H9 (cell line): ENCODE data around the gene MICAL3. TPM values are rescaled to one million over a fixed set of nuclear protein-coding genes. Genes with fewer than 3 reads are reported as not detected.

ENCODE experiments used
- DNase-seq: peaks from one replicate; pipeline ENCODE4 v3.0.0-alpha.2; 2017
- H2AFZ ChIP-seq: one replicate; pipeline ENCODE4 v1.6.1; 2013; ENCODE audit warnings: mild to moderate bottlenecking, low read length, control low read depth, moderate library complexity
- H2AK5ac ChIP-seq: 2 replicates; pipeline ENCODE4 v1.6.1; 2013; ENCODE audit warnings: low read length, control low read depth, mixed read lengths; ENCODE audit not compliant: insufficient read length
- H2BK120ac ChIP-seq: one replicate; pipeline ENCODE4 v1.6.1; 2013; ENCODE audit warnings: low read depth, mild to moderate bottlenecking, low read length, control low read depth, inconsistent platforms; ENCODE audit not compliant: poor library complexity, severe bottlenecking
- H2BK12ac ChIP-seq: 2 replicates; pipeline ENCODE4 v1.6.1; 2013; ENCODE audit warnings: low read length, control low read depth, mixed read lengths, low read depth; ENCODE audit not compliant: insufficient read length
- H2BK15ac ChIP-seq: 2 replicates; pipeline ENCODE4 v1.6.1; 2013; ENCODE audit warnings: low read depth, low read length, control low read depth
- H2BK20ac ChIP-seq: one replicate; pipeline ENCODE4 v1.6.1; 2013; ENCODE audit warnings: low read depth, mild to moderate bottlenecking, low read length, control low read depth, inconsistent platforms; ENCODE audit not compliant: poor library complexity, severe bottlenecking
- H2BK5ac ChIP-seq: 2 replicates; pipeline ENCODE4 v1.6.1; 2013; ENCODE audit warnings: low read length, control low read depth, mixed read lengths; ENCODE audit not compliant: insufficient read length
- H3K14ac ChIP-seq: 2 replicates; pipeline ENCODE4 v1.6.1; 2013; ENCODE audit warnings: low read length, control low read depth; ENCODE audit not compliant: insufficient read depth
- H3K18ac ChIP-seq: 2 replicates; pipeline ENCODE4 v1.6.1; 2013; ENCODE audit warnings: low read depth, mild to moderate bottlenecking, mixed read lengths, low read length, control low read depth; ENCODE audit not compliant: insufficient read length
- H3K23ac ChIP-seq: 2 replicates; pipeline ENCODE4 v1.6.1; 2013; ENCODE audit warnings: low read length, control low read depth, mixed read lengths, low read depth; ENCODE audit not compliant: insufficient read length
- H3K23me2 ChIP-seq: 2 replicates; pipeline ENCODE4 v1.6.1; 2013; ENCODE audit warnings: low read depth, mild to moderate bottlenecking, mixed read lengths, low read length, control low read depth; ENCODE audit not compliant: insufficient read length, poor library complexity, severe bottlenecking
- H3K27ac ChIP-seq: 2 replicates; pipeline ENCODE4 v1.5.1; 2013; ENCODE audit warnings: low read length, control low read depth, mixed read lengths, low read depth; ENCODE audit not compliant: insufficient read length
- H3K27me3 ChIP-seq: 2 replicates; pipeline ENCODE4 v1.6.1; 2013; ENCODE audit warnings: low read length, control low read depth, inconsistent platforms; ENCODE audit not compliant: insufficient read depth
- H3K4ac ChIP-seq: 2 replicates; pipeline ENCODE4 v1.6.1; 2013; ENCODE audit warnings: low read depth, mild to moderate bottlenecking, control low read depth, inconsistent platforms, low read length, moderate library complexity
- H3K4me1 ChIP-seq: 2 replicates; pipeline ENCODE4 v1.6.1; 2013; ENCODE audit warnings: low read length, control low read depth, inconsistent platforms; ENCODE audit not compliant: insufficient read depth
- H3K4me2 ChIP-seq: 2 replicates; pipeline ENCODE4 v1.6.1; 2013; ENCODE audit warnings: low read length, control low read depth, mixed read lengths; ENCODE audit not compliant: insufficient read length, insufficient read depth
- H3K56ac ChIP-seq: 2 replicates; pipeline ENCODE4 v1.6.1; 2013; ENCODE audit warnings: low read depth, mild to moderate bottlenecking, mixed read lengths, low read length, control low read depth; ENCODE audit not compliant: insufficient read length
- H3K79me1 ChIP-seq: 2 replicates; pipeline ENCODE4 v1.6.1; 2013; ENCODE audit warnings: low read depth, mild to moderate bottlenecking, moderate library complexity, low read length, control low read depth, inconsistent platforms; ENCODE audit not compliant: insufficient read depth, poor library complexity, severe bottlenecking
- H3K79me2 ChIP-seq: 2 replicates; pipeline ENCODE4 v1.6.1; 2013; ENCODE audit warnings: low read length, control low read depth, inconsistent platforms; ENCODE audit not compliant: insufficient read depth
- H3K9ac ChIP-seq: 2 replicates; pipeline ENCODE4 v1.6.1; 2013; ENCODE audit warnings: low read length, control low read depth, mixed read lengths; ENCODE audit not compliant: insufficient read length; ENCODE audit errors: extremely low read depth
- H3K9me3 ChIP-seq: one replicate; pipeline ENCODE4 v1.6.1; 2013; ENCODE audit warnings: low read depth, low read length, inconsistent platforms; ENCODE audit not compliant: control insufficient read depth
- H3T11ph ChIP-seq: one replicate; pipeline ENCODE4 v1.6.1; 2013; ENCODE audit warnings: mild to moderate bottlenecking, low read length, control low read depth, inconsistent platforms
- H4K20me1 ChIP-seq: one replicate; pipeline ENCODE4 v1.6.1; 2013; ENCODE audit not compliant: control insufficient read depth, insufficient read length, insufficient read depth
- H4K5ac ChIP-seq: 2 replicates; pipeline ENCODE4 v1.6.1; 2013; ENCODE audit warnings: low read depth, mild to moderate bottlenecking, mixed read lengths, low read length, control low read depth; ENCODE audit not compliant: insufficient read length
- H4K8ac ChIP-seq: replicated peaks from 2 replicates; pipeline ENCODE4 v1.6.1; 2013; ENCODE audit warnings: low read length, control low read depth, mixed read lengths, low read depth; ENCODE audit not compliant: insufficient read length
- H4K91ac ChIP-seq: 2 replicates; pipeline ENCODE4 v1.6.1; 2013; ENCODE audit warnings: low read depth, mild to moderate bottlenecking, moderate library complexity, mixed read lengths, low read length, control low read depth; ENCODE audit not compliant: insufficient read length
- H3K27ac Mint-ChIP-seq, 3 experiments: 2 replicates in 2 of 3; 3 replicates in 1 of 3; pipeline ENCODE4 v1.8.0; 2020 to 2021; ENCODE audit warnings: mixed read lengths in 3 of 3, mild to moderate bottlenecking in 1 of 3, moderate library complexity in 1 of 3
- H3K27me3 Mint-ChIP-seq: 2 replicates; pipeline ENCODE4 v1.8.0; 2021; ENCODE audit warnings: low read depth, mild to moderate bottlenecking, moderate library complexity, mixed read lengths
- H3K36me3 Mint-ChIP-seq, 3 experiments: 2 replicates in 2 of 3; 3 replicates in 1 of 3; pipeline ENCODE4 v1.8.0; 2020 to 2021; ENCODE audit warnings: low read depth in 3 of 3, mixed read lengths in 3 of 3; ENCODE audit not compliant: insufficient read depth in 1 of 3
- H3K4me1 Mint-ChIP-seq, 2 experiments: 2 replicates each; pipeline ENCODE4 v1.8.0; 2020; ENCODE audit warnings: mixed read lengths in 2 of 2
- H3K4me3 Mint-ChIP-seq, 2 experiments: 2 replicates in 1 of 2; 3 replicates in 1 of 2; pipeline ENCODE4 v1.8.0; 2020 to 2021; ENCODE audit warnings: mild to moderate bottlenecking in 2 of 2, mixed read lengths in 2 of 2, moderate library complexity in 1 of 2
- H3K9me3 Mint-ChIP-seq, 2 experiments: 2 replicates in 1 of 2; 3 replicates in 1 of 2; pipeline ENCODE4 v1.8.0; 2020; ENCODE audit warnings: mild to moderate bottlenecking in 2 of 2, mixed read lengths in 2 of 2, moderate library complexity in 1 of 2
- CTCF ChIP-seq: fragments of 200-600 bp; sonication (generic); conservative IDR thresholded peaks from 3 replicates; pipeline ENCODE4 v1.8.0; 2021; ENCODE audit warnings: antibody characterized with exemption, mild to moderate bottlenecking
- WGBS: extraction: QIAGEN DNeasy Blood & Tissue Kit; methylation state at CpG from one replicate; pipeline ENCODE4 v1.1.7; 2013; ENCODE audit warnings: missing lambda C conversion rate, low lambda C conversion rate, mixed read lengths; ENCODE audit not compliant: insufficient read length; ENCODE audit errors: extremely low coverage; 5-methylcytosine and 5-hydroxymethylcytosine counted together
- total RNA-seq: library from RNA; stranded (reverse); gene quantifications from 2 replicates; pipeline ENCODE4 v1.2.1, GENCODE V29; 2021

Gene MICAL3
- total RNA-seq, 1 experiment from 2014 or later, result 50.2 TPM

GRCh38 chr22:17743661-17744411 lies 280.5 kb downstream of the MICAL3 start:
- no peak overlapping the region for H2AFZ ChIP-seq
- H3T11ph ChIP-seq, result no peak overlapping the region
- H2BK120ac ChIP-seq, result no peak overlapping the region
- TF ChIP-seq CTCF, result no peak
- no CpG with 5 or more reads among the region's 25 CpGs for WGBS
- no peak overlapping the region for H2BK15ac ChIP-seq
- no peaks in the 10 kb centered on the region for H3K9me3 ChIP-seq
- H4K91ac ChIP-seq, result no peak overlapping the region
- H3K9ac ChIP-seq, result no peak overlapping the region
- no peak overlapping the region; the same call in 1 of the 2 replicates for H3K14ac ChIP-seq
- H3K23ac ChIP-seq, result no peak overlapping the region
- H4K5ac ChIP-seq, result no peak overlapping the region
- no peak overlapping the region for H3K4me2 ChIP-seq
- no peaks in the 10 kb centered on the region for H3K23me2 ChIP-seq
- H3K27me3 Mint-ChIP-seq, result no peaks in the 10 kb centered on the region; the same call in 1 of the 2 replicates
- no peaks in the 10 kb centered on the region for H3K79me1 ChIP-seq
- H3K79me2 ChIP-seq, result no peaks in the 10 kb centered on the region
- H4K20me1 ChIP-seq, result peaks cover 2% of the 10 kb centered on the region
- H3K4me1 Mint-ChIP-seq, result peaks cover 13 to 23% of the 10 kb centered on the region in 2 experiments
- H3K4me3 Mint-ChIP-seq, result peak overlapping the region in 1 of 2 experiments; percentile 17; a peak in 2 of 5 replicates
- H4K8ac ChIP-seq, result no peak overlapping the region
- no peak overlapping the region for H3K4ac ChIP-seq
- no peak overlapping the region for H2AK5ac ChIP-seq
- no peak overlapping the region for H2BK5ac ChIP-seq
- H3K9me3 Mint-ChIP-seq, result peaks cover 0 to 2% of the 10 kb centered on the region in 2 experiments; a peak in 1 of 5 replicates
- H3K36me3 Mint-ChIP-seq, result no peaks in the 10 kb centered on the region; a peak in 4 of 7 replicates
- no peaks in the 10 kb centered on the region for H3K4me1 ChIP-seq
- no peak overlapping the region for H3K18ac ChIP-seq
- H3K27ac Mint-ChIP-seq, result 0 out of 7 replicates have a peak overlapping the region, but pooled peaks of 1 of the 3 experiments have one; percentile 13
- H2BK20ac ChIP-seq, result no peak overlapping the region
- no peak overlapping the region for H3K56ac ChIP-seq
- no peak overlapping the region for H3K27ac ChIP-seq
- no peak overlapping the region for H2BK12ac ChIP-seq
- no peaks in the 10 kb centered on the region for H3K27me3 ChIP-seq
- DNase-seq, result peak; percentile 49
